GM13977 (cell line): ENCODE measurements around the gene CPZ.

Source experiments
- DNase-seq: peaks from one replicate; pipeline ENCODE4 v3.0.0; 2012; ENCODE audit warnings: low spot score
- in situ Hi-C: fragments of 300-500 bp; cut with MboI; formaldehyde crosslinking; loops from one replicate; pipeline ENCODE4 v1.12.0; 2022; ENCODE audit warnings: low sequenced_read_pairs, low pct_unique_long_range_greater_than_20kb, mixed read lengths, inconsistent platforms; ENCODE audit not compliant: unreplicated experiment
- TF ChIP-seq, protein P1 (sequence below): IDR thresholded peaks from 2 replicates; pipeline ENCODE4 v1.5.1; 2012; ENCODE audit warnings: mild to moderate bottlenecking, control low read depth; ENCODE audit not compliant: insufficient read depth; ENCODE audit errors: extremely low read depth, missing control alignments

The CPZ gene

GRCh38 chr4:8546766-8547107 lies 45.8 kb upstream of the CPZ start:
- in situ Hi-C loops = no loop called here
- TF ChIP-seq, protein P1, sequence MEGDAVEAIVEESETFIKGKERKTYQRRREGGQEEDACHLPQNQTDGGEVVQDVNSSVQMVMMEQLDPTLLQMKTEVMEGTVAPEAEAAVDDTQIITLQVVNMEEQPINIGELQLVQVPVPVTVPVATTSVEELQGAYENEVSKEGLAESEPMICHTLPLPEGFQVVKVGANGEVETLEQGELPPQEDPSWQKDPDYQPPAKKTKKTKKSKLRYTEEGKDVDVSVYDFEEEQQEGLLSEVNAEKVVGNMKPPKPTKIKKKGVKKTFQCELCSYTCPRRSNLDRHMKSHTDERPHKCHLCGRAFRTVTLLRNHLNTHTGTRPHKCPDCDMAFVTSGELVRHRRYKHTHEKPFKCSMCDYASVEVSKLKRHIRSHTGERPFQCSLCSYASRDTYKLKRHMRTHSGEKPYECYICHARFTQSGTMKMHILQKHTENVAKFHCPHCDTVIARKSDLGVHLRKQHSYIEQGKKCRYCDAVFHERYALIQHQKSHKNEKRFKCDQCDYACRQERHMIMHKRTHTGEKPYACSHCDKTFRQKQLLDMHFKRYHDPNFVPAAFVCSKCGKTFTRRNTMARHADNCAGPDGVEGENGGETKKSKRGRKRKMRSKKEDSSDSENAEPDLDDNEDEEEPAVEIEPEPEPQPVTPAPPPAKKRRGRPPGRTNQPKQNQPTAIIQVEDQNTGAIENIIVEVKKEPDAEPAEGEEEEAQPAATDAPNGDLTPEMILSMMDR = no peak
- DNase-seq = no peak

DNA sequence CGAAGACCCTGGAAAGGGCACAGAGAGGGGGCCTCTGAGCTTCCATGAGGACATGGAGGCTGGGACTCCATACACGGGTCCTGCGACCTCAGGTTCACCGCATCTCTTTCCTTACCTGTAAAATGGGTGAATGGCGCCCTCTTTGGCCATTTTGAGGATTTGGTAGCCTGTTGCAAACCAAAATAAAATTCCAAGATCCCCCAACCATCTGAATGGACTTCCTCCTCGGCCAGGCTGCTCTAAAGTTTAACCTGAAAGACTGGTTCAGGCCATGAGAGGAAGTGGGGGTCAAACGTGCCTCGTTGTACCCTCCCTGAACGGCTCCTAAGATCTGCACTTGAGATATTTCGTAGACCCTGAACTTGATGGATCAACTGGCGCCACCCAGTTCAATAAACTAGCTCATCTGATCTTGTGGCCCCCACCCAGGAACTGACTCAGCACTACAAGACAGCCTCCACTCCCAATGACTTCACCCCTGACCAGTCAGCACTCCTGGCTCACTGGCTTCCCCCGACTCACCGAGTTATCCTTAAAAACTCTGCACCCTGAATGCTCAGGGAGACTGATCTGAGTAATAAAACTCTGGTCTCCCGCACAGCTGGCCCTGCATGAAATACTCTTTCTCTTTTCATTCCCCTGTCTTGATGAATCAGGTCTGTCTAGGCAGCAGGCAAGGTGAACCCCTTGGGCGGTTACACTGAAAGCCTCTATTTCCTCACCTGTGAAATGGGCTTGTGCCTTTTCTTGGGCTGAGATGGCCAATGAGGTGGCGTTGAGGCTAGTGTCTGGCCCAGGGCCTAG lies 45.3 kb upstream of the CPZ start:
- peak; percentile 75 for DNase-seq
- in situ Hi-C loops = no loop called here
- TF ChIP-seq, protein P1 = peak; percentile 57

GRCh38 chr4:8547912-8548730 lies 44.4 kb upstream of the CPZ start:
- TF ChIP-seq, protein P1 = no peak
- no peak for DNase-seq
- in situ Hi-C loops = no loop called here

GRCh38 chr4:8548731-8549351 lies 43.7 kb upstream of the CPZ start:
- in situ Hi-C loops = no loop called here
- TF ChIP-seq, protein P1 = no peak
- DNase-seq = no peak

DNA sequence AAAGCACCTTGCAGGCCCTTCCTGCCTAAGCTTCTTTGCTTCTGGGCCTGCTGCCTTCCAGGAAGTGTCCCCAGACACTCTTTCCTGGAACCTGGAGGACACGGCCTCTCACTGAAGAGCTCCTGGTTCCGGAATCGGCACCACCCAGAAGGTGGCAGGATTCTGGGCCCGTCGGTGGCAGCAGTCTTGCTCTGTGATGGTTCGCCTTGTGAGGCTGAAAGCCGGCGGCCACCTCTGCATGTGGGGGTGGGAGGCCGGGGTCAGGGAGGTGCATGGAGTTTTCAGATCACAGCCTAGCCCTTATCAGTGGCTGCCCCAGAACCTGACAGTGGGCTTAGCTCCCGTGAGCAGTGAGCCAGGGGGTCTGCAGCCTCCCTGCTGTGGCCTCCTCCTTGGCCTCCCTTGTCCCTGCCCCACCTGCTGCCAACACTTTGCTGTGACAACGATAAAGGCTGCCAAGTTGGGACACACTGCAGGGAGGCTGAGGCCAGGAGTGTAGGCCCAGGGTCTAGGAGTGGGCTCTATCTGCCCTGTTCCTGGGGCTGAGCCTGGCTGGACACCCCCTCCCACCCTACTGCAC lies 43.1 kb upstream of the CPZ start:
- DNase-seq = no peak
- in situ Hi-C loops = no loop called here
- TF ChIP-seq, protein P1 = no peak

- in situ Hi-C loops = no loop called here
- DNase-seq = no peak
- TF ChIP-seq, protein P1 = no peak
Measured at GRCh38 chr4:8550691-8551090, 41.9 kb upstream of the CPZ start.
